SKM-1 (cell line): Measurements from ENCODE around the gene DUSP22.
"Not testable (repeated sequence)": the region's sequence is repeated elsewhere in the genome, so short reads cannot be mapped to it uniquely, and the experiment has no call there.

Experiments used
- DNase-seq: peaks from one replicate; lab custom pipeline; 2025; ENCODE audit not compliant: unreplicated experiment; lab: John Stamatoyannopoulos, UW

DUSP22 gene

GRCh38 chr6:362231-362923, 70.1 kb downstream of the DUSP22 start:
- no peak for DNase-seq

- DNase-seq, result no peak
These were observed 70.6 kb downstream of the DUSP22 start for GRCh38 chr6:362924-363249.

- DNase-seq, result no peak
These were observed 71.0 kb downstream of the DUSP22 start for GRCh38 chr6:363291-363690.

- no peak for DNase-seq
These were observed 71.6 kb downstream of the DUSP22 start for GRCh38 chr6:363909-364308.

GRCh38 chr6:364609-365540, 72.6 kb downstream of the DUSP22 start:
- DNase-seq, result no peak

- no peak for DNase-seq
These were observed 73.5 kb downstream of the DUSP22 start for GRCh38 chr6:365835-366234.

GRCh38 chr6:366389-367297, 74.4 kb downstream of the DUSP22 start:
- DNase-seq, result no peak

GRCh38 chr6:367298-367794, 75.1 kb downstream of the DUSP22 start:
- no peak for DNase-seq

GRCh38 chr6:367891-368630, 75.8 kb downstream of the DUSP22 start:
- no peak for DNase-seq

DNA sequence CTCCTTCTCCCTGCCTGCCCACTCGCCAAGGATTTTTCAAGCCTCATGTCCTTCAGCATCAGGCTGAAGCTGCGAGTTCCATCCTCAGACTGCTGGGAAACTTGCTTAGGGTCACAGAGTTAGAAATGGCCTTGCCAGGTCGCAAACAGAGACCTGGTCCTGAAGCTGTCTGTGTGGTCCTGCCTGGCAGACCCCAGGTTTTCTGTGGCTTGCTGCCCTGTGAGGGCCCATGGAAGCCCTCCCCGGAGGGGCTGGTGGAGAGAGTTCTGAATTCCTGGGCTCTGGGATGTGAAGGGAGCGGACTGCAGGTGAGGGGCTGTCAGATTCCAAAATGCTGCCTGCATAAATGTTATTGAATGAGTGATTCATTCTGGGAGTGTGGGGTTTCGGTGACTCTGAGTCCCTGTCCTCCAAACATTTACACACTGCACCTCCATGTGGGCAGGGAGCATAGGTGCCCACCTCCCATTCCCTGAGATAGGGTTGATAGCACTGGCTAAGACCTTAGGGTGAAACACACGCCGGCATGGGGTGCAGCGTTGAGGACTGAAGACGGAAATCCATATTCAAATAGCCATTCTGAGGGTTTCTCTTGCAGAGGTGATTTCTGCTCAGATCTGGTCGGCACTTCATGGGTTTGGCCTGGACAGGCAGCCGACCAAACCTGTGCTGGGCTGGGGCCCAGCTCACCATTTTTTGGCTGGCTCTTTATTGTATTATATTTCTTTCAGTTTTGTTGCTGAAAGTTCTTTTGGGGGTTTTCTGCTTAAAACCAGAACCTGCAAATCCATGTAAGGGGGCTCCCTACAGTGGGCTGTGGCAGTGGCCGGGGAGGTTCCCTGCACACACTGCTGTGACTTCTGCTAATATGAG, 77.5 kb downstream of the DUSP22 start:
- no peak for DNase-seq

DNA sequence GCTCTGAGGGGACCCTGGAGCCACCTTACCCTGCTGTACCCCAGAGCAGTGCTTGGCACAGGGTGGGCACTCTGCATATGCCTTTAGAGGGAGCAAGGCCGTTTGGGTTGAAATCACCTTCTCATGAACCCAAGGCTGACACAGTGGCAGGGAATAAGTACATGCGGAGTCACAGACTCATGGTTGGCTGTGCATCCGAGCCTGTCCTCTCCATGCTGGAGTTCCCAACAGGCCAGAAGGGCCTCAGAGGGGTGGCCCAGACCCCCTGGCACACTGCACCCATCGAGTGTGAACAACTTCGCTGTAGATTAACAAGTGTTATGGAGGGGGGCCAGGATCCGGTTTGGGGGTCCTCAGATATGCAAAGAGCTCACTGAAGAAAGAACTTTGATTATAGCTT, 78.3 kb downstream of the DUSP22 start:
- DNase-seq, result no peak

- DNase-seq, result not testable (repeated sequence)
These were observed 79.6 kb downstream of the DUSP22 start for GRCh38 chr6:371851-372250.

DNA sequence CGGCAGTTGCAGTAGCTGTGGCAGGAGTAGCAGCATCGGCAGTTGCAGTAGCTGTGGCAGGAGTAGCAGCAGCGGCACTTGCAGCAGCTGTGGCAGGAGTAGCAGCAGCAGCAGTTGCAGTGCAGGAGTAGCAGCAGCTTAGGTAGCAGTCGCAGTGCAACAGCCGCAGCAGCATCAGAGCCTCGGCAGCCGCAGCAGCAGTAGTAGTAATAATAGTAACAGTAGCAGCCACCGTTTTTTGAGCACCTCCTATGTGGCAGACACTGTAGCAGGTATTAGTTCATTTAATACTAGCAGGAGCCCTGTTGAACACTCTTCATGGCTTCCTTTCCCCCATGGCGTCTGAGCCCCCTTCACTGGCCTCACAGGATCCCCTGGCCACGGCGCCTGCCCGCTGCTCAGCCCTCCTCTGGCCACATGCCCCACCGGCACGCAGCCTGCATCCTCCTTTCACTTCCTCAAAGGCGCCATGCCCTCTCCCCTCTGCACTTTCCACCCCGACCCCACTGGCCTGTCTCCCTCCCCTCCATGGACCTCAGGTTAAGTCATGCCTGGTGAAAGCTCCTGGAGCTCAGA, 80.1 kb downstream of the DUSP22 start:
- DNase-seq, result no peak

- no peak for DNase-seq
These were observed 80.7 kb downstream of the DUSP22 start for GRCh38 chr6:373031-373430.

- no peak for DNase-seq
These were observed 81.8 kb downstream of the DUSP22 start for GRCh38 chr6:373773-374724.

DNA sequence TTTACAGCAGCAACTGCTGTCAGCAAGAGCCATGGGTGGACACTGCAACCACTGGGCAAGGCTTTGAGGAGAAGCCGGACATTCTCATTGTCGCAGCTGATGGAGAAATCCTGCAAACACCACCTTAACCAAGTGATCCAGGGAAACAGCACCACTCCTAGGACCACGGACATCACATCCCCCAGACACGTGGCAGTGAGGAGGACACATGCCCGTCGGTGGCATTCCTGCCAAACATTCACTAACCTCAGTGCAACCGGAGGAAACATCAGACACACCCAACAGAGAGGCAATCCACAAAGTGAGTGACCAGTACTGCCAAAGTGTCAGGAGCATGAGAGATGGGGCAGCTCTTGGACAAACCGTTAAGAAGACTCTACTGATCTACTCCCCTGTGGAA, 82.7 kb downstream of the DUSP22 start:
- DNase-seq, result no peak

DNA sequence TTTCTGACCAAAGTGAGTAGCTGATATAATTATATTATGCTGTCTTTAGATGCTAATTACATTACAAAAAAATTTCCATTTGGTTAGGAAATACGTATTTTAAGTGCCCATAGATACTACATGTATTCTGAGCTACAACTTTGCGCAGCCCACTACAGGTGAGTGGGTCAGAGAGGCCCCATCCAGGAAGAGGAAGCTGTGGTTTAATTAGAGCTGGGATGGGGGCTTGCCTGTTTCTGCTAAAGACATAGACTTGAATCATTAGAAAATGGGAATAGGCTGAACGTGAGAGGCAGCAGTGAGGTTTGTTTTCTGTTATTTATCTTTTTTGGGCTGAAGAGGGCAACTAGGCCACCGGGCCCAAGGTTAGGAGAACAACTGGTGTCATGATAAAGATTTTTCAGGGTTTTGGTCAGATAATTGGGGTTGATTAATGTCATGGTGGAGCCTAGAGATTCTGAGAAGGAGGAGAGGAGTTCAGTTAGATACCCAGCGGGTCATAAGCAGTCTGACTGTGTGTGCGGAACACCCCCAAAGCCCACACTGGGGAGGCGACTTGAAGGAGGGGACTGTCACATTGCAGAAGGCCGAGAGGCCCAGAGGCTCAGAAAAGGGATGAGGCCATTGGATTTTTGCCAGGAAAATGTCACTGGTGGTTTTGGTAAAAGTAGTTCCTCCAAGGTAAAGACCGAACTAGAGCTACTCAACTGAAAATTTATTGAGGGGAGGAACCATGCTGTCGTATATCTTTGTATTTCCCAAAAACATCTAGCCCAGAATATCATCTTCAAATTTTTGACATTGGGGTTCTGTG, 84.7 kb downstream of the DUSP22 start:
- DNase-seq, result no peak
